Melanocyte of skin (primary cell): ENCODE data around the gene CADM2. TPM values are rescaled to one million over a fixed set of nuclear protein-coding genes. Genes with fewer than 3 reads are reported as not detected.

Experiments
- small RNA-seq, 2 donors: library from RNA; depleted of rRNA; stranded (forward); fragments of <200 nt; gene quantifications; one replicate each; pipeline ENCODE3, GENCODE V24; 2012
- total RNA-seq, 2 donors: library from RNA; depleted of rRNA; stranded (reverse); fragments of >200 nt; gene quantifications; 2 replicates each; pipeline ENCODE4 v1.2.3, GENCODE V29; 2012

Gene CADM2
- total RNA-seq: under 1 TPM in 1 of 2 donors, not detected in 1; under 0.01 TPM

DNA sequence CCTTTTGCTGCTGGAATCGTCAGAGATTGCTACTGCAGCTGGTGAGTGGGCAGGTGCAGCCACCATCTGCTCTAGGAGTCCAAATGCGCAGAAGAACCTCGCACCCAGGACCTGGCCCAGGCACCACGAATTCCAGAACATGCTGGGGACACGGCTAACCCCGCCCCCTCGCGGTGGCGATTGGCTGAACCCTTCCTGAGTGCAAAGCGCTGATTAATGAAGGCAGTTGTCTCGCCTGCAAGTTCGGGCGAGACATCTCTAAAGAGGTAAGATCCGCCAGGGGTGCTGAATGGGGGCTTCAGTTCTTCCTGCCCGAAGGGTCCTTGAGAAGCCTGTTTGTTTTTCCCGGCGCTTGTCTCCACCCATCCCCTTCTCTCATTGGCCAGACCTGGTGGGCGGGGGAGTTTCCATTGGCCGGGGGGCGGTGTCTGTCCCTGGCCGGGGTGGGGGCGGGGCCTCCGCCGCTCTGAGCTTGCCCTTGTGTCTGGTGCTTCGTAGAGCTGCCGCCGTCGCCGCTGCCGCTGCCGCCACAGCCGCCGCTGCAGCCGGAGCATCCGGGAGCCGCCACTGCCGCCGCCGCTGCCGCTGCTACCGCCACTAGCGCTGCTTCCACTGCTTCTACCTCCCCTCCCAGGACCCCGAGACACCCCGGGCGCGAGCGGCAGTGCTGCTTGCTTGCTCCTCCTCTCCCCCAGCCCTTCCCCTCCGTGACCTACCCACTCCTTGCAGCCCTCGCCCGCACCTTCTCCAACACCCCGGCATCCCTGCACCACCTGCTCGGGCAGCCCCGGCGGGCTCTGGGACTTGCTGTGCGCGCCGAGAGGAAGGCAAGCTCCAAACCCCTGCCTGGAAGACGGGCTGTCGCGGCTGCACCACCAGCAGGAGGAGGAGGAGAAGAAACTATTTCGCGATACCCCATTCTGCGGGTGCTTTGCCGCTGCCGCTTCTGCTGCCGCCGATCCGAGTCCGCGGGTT, at the start of gene CADM2:
Gene CADM2, plus strand, starts transcription at position 495 of the 975 bp plus-strand sequence.

Small RNAs within 50 kb of the gene (small RNA-seq; reads per million reads assigned to genes)
- 0 reads per million in 2 donors for gene MIR5688
